Measurements from ENCODE around the gene GCNA. TPM values are rescaled to one million over a fixed set of nuclear protein-coding genes. Genes with fewer than 3 reads are reported as not detected.
A peak's percentile ranks its signal among the peaks of the same experiment; 100 is the strongest.

GCNA gene
- total RNA-seq (2.8 TPM), polyA plus RNA-seq (4.5 TPM)
- long read RNA-seq, donor 1, result 0 reads
- long read RNA-seq, donor 2, result 0 reads
- long read RNA-seq, donor 3, result 0 reads
- long read RNA-seq, donor 4, result 0 reads
- long read RNA-seq, donor 5, result 0 reads
- long read RNA-seq, donor 6, result 0 reads
- long read RNA-seq, donor 7, result 0 reads
- long read RNA-seq, donor 8, result 0 reads
- long read RNA-seq, donor 9, result 0 reads
- long read RNA-seq, donor 10, result 0 reads

- Histone ChIP-seq H3K36me3 (ENCODE audit: control insufficient read depth in 2 of 2, insufficient read depth in 2 of 2, low read length in 1 of 2) (peaks cover 14 to 33% of the 10 kb centered on the region in 2 donors), H3K9me3 (ENCODE audit: control insufficient read depth in 2 of 2, insufficient read depth in 1 of 2, low read length in 1 of 2) (no peaks in the 10 kb centered on the region), H3K4me1 (ENCODE audit: control insufficient read depth in 2 of 2, insufficient read depth in 2 of 2, low read length in 2 of 2) (no peaks in the 10 kb centered on the region), H3K27ac (ENCODE audit: low read depth in 1 of 2, low read length in 1 of 2) (no peak within 1 kb of the TSS), H3K4me3 (ENCODE audit: low read length in 2 of 2) (no peak within 1 kb of the TSS), H3K27me3 (ENCODE audit: control insufficient read depth in 2 of 2, insufficient read depth in 1 of 2, low read length in 1 of 2) (no peaks in the 10 kb centered on the region)
- WGBS, result 98% methylated on average over 48 of the region's 48 CpGs
- DNase-seq (ENCODE audit: low read depth in 6 of 9, low spot score in 9 of 9), result no peak
Measured at GRCh38 chrX:71578253-71579135, at the start of gene GCNA. GCNA (plus strand) TSS chrX:71578437; CDS start chrX:71580822, 2,385 bp downstream.

GRCh38 chrX:71532078-71532752 lies 46.0 kb upstream of the GCNA start:
- WGBS, result under 1% methylated on average over 25 of the region's 25 CpGs
- no peaks in the 10 kb centered on the region for H3K9me3 ChIP-seq (ENCODE audit: control insufficient read depth in 2 of 2, insufficient read depth in 1 of 2, low read length in 1 of 2)
- peaks cover 0 to 8% of the 10 kb centered on the region in 2 donors for H3K4me1 ChIP-seq (ENCODE audit: control insufficient read depth in 2 of 2, insufficient read depth in 2 of 2, low read length in 2 of 2)
- no peaks in the 10 kb centered on the region for H3K36me3 ChIP-seq (ENCODE audit: control insufficient read depth in 2 of 2, insufficient read depth in 2 of 2, low read length in 1 of 2)
- no peaks in the 10 kb centered on the region for H3K27me3 ChIP-seq (ENCODE audit: control insufficient read depth in 2 of 2, insufficient read depth in 1 of 2, low read length in 1 of 2)
- peak in 7 of 9 donors; percentile 32 to 83 (median 64) for DNase-seq (ENCODE audit: low read depth in 6 of 9, low spot score in 9 of 9)
- peak overlapping the region; percentile 96 for H3K27ac ChIP-seq (ENCODE audit: low read depth in 1 of 2, low read length in 1 of 2)
- H3K4me3 ChIP-seq (ENCODE audit: low read length in 2 of 2), result peak overlapping the region; percentile 76 to 81

- WGBS, result under 1% methylated on average over 47 of the region's 47 CpGs
- Histone ChIP-seq H3K27ac (ENCODE audit: low read depth in 1 of 2, low read length in 1 of 2) (peak within 1 kb of the TSS; percentile 96), H3K36me3 (ENCODE audit: control insufficient read depth in 2 of 2, insufficient read depth in 2 of 2, low read length in 1 of 2) (peaks cover 3 to 5% of the 10 kb centered on the region in 2 donors), H3K9me3 (ENCODE audit: control insufficient read depth in 2 of 2, insufficient read depth in 1 of 2, low read length in 1 of 2) (no peaks in the 10 kb centered on the region), H3K4me1 (ENCODE audit: control insufficient read depth in 2 of 2, insufficient read depth in 2 of 2, low read length in 2 of 2) (peaks cover 0 to 8% of the 10 kb centered on the region in 2 donors), H3K27me3 (ENCODE audit: control insufficient read depth in 2 of 2, insufficient read depth in 1 of 2, low read length in 1 of 2) (no peaks in the 10 kb centered on the region), H3K4me3 (ENCODE audit: low read length in 2 of 2) (peak within 1 kb of the TSS; percentile 76 to 81)
- peak; percentile 82 to 97 (median 91) for DNase-seq (ENCODE audit: low read depth in 6 of 9, low spot score in 9 of 9)
Measured at GRCh38 chrX:71532753-71533425, 45.3 kb upstream of the GCNA start, which contains the start of gene OGT. OGT (plus strand) TSS chrX:71533104; CDS start chrX:71533300, 196 bp downstream.

DNA sequence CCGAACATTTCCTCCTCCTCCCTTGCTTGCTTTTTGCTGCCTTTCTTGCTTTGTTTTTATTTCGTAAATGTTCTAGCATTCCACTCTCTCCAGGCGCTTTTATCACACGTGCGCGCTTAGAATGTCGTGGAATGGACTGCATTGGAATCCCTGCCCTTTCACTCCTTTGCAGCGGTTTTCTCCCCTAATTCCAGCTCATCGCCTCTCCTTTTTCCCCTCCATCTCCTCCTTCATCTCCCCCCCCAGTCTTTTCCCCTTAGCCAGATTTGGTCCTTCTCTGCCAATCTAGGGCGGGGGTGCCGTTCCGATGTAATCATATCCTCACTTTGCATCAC lies 44.8 kb upstream of the GCNA start:
- Histone ChIP-seq H3K4me1 (ENCODE audit: control insufficient read depth in 2 of 2, insufficient read depth in 2 of 2, low read length in 2 of 2) (peaks cover 0 to 8% of the 10 kb centered on the region in 2 donors), H3K27me3 (ENCODE audit: control insufficient read depth in 2 of 2, insufficient read depth in 1 of 2, low read length in 1 of 2) (no peaks in the 10 kb centered on the region), H3K27ac (ENCODE audit: low read depth in 1 of 2, low read length in 1 of 2) (peak overlapping the region; percentile 93 to 96), H3K36me3 (ENCODE audit: control insufficient read depth in 2 of 2, insufficient read depth in 2 of 2, low read length in 1 of 2) (peaks cover 3 to 6% of the 10 kb centered on the region in 2 donors), H3K9me3 (ENCODE audit: control insufficient read depth in 2 of 2, insufficient read depth in 1 of 2, low read length in 1 of 2) (no peaks in the 10 kb centered on the region), H3K4me3 (ENCODE audit: low read length in 2 of 2) (peak overlapping the region; percentile 76 to 81)
- DNase-seq (ENCODE audit: low read depth in 6 of 9, low spot score in 9 of 9), result no peak
- WGBS, result 0% methylated on average over 12 of the region's 12 CpGs

GRCh38 chrX:71533851-71534561 lies 44.2 kb upstream of the GCNA start:
- under 1% methylated on average over 31 of the region's 31 CpGs for WGBS
- Histone ChIP-seq H3K9me3 (ENCODE audit: control insufficient read depth in 2 of 2, insufficient read depth in 1 of 2, low read length in 1 of 2) (no peaks in the 10 kb centered on the region), H3K27ac (ENCODE audit: low read depth in 1 of 2, low read length in 1 of 2) (peak overlapping the region; percentile 93 to 96), H3K36me3 (ENCODE audit: control insufficient read depth in 2 of 2, insufficient read depth in 2 of 2, low read length in 1 of 2) (peaks cover 3 to 10% of the 10 kb centered on the region in 2 donors), H3K4me3 (ENCODE audit: low read length in 2 of 2) (peak overlapping the region; percentile 76 to 81), H3K4me1 (ENCODE audit: control insufficient read depth in 2 of 2, insufficient read depth in 2 of 2, low read length in 2 of 2) (peaks cover 0 to 8% of the 10 kb centered on the region in 2 donors), H3K27me3 (ENCODE audit: control insufficient read depth in 2 of 2, insufficient read depth in 1 of 2, low read length in 1 of 2) (no peaks in the 10 kb centered on the region)
- DNase-seq (ENCODE audit: low read depth in 6 of 9, low spot score in 9 of 9), result peak in 4 of 9 donors; percentile 16 to 63 (median 30)

DNA sequence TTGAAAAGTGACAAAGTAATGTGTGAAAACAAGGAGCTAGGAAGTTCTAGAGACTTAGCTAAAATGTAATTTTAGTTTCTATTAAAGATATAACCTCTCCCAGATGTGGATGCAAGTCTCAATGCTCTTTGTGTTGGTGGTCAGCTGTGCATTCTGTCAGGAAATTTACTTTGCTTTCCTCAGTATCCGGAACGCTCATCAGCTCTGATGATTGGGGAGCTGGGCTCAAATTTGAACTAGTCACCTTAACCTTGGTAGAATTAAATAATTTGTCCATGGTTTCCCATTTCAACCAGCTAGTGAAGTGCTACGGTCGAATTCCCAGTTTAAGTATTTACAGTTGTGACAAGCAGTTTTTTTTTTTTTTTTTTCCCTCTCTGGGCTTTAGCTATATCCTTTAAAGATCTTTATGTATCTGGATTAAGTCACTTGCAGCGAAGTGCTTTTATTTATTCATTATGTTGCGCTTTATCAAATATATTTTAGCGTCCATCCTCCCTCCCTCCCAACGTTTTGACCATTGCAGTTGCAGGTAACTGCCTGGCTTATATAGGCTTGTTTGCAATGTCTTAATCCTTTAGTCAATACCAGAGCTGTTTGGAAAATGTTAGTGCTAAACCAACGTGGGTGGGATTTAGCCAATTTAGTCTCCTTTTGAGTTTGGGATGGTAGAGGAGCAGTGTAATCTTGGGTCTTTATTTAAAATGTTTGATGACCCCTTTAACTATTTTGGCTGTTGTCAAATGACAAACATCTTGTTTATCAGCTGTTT lies 43.3 kb upstream of the GCNA start:
- Histone ChIP-seq H3K27me3 (ENCODE audit: control insufficient read depth in 2 of 2, insufficient read depth in 1 of 2, low read length in 1 of 2) (no peaks in the 10 kb centered on the region), H3K27ac (ENCODE audit: low read depth in 1 of 2, low read length in 1 of 2) (no peak overlapping the region), H3K9me3 (ENCODE audit: control insufficient read depth in 2 of 2, insufficient read depth in 1 of 2, low read length in 1 of 2) (no peaks in the 10 kb centered on the region), H3K4me1 (ENCODE audit: control insufficient read depth in 2 of 2, insufficient read depth in 2 of 2, low read length in 2 of 2) (peaks cover 0 to 8% of the 10 kb centered on the region in 2 donors), H3K36me3 (ENCODE audit: control insufficient read depth in 2 of 2, insufficient read depth in 2 of 2, low read length in 1 of 2) (peaks cover 3 to 16% of the 10 kb centered on the region in 2 donors), H3K4me3 (ENCODE audit: low read length in 2 of 2) (peak overlapping the region; percentile 76 to 81)
- no peak for DNase-seq (ENCODE audit: low read depth in 6 of 9, low spot score in 9 of 9)
- whole genome bisulfite sequencing, result 5% methylated on average over 9 of the region's 9 CpGs

- no peaks in the 10 kb centered on the region for H3K27me3 ChIP-seq (ENCODE audit: control insufficient read depth in 2 of 2, insufficient read depth in 1 of 2, low read length in 1 of 2)
- peaks cover 0 to 3% of the 10 kb centered on the region in 2 donors for H3K4me1 ChIP-seq (ENCODE audit: control insufficient read depth in 2 of 2, insufficient read depth in 2 of 2, low read length in 2 of 2)
- H3K4me3 ChIP-seq (ENCODE audit: low read length in 2 of 2), result peak overlapping the region; percentile 3 to 46
- H3K36me3 ChIP-seq (ENCODE audit: control insufficient read depth in 2 of 2, insufficient read depth in 2 of 2, low read length in 1 of 2), result peaks cover 3 to 20% of the 10 kb centered on the region in 2 donors
- peak overlapping the region in 1 of 2 donors; percentile 31 for H3K27ac ChIP-seq (ENCODE audit: low read depth in 1 of 2, low read length in 1 of 2)
- H3K9me3 ChIP-seq (ENCODE audit: control insufficient read depth in 2 of 2, insufficient read depth in 1 of 2, low read length in 1 of 2), result no peaks in the 10 kb centered on the region
- WGBS, result 3% methylated on average over 5 of the region's 5 CpGs
- DNase-seq (ENCODE audit: low read depth in 6 of 9, low spot score in 9 of 9), result peak in 1 of 9 donors; percentile 18
Measured at GRCh38 chrX:71536285-71536684, 42.0 kb upstream of the GCNA start.

- Histone ChIP-seq H3K27me3 (ENCODE audit: control insufficient read depth in 2 of 2, insufficient read depth in 1 of 2, low read length in 1 of 2) (no peaks in the 10 kb centered on the region), H3K4me1 (ENCODE audit: control insufficient read depth in 2 of 2, insufficient read depth in 2 of 2, low read length in 2 of 2) (no peaks in the 10 kb centered on the region), H3K27ac (ENCODE audit: low read depth in 1 of 2, low read length in 1 of 2) (no peak overlapping the region), H3K4me3 (ENCODE audit: low read length in 2 of 2) (no peak overlapping the region), H3K36me3 (ENCODE audit: control insufficient read depth in 2 of 2, insufficient read depth in 2 of 2, low read length in 1 of 2) (peaks cover 3 to 31% of the 10 kb centered on the region in 2 donors), H3K9me3 (ENCODE audit: control insufficient read depth in 2 of 2, insufficient read depth in 1 of 2, low read length in 1 of 2) (no peaks in the 10 kb centered on the region)
- DNase-seq (ENCODE audit: low read depth in 6 of 9, low spot score in 9 of 9), result no peak
- WGBS, result 86% methylated on average over 9 of the region's 9 CpGs
Measured at GRCh38 chrX:71537743-71538142, 40.5 kb upstream of the GCNA start.

All from thymus (tissue), 14 donors.